PC-3 (cell line): ENCODE results near the gene SLC25A19. TPM values are rescaled to one million over a fixed set of nuclear protein-coding genes. Genes with fewer than 3 reads are reported as not detected.

Experiments used
- ATAC-seq: fragments of 200-7000 bp; cut with Tn5 transposase; 2 replicates; pipeline ENCODE4 v1.9.1; 2020; ENCODE audit warnings: mild to moderate bottlenecking, moderate library complexity
- BruUV-seq: library from RNA; stranded (reverse); fragments of 400-500 nt; replicated peaks from 2 replicates; lab custom pipeline; 2021; lab: Mats Ljungman, UMichigan
- CTCF ChIA-PET: fragments of 300-600 bp; sonication (Branson Sonifier 250); formaldehyde crosslinking; loops from one replicate; lab custom pipeline; 2022; ENCODE audit warnings: antibody characterized with exemption; lab: Charles Lee
- POLR2A ChIA-PET: fragments of 300-600 bp; sonication (Branson Sonifier 250); formaldehyde crosslinking; loops from one replicate; lab custom pipeline; 2022; ENCODE audit warnings: antibody characterized with exemption; ENCODE audit not compliant: unreplicated experiment; lab: Charles Lee
- DNase-seq: peaks from one replicate; pipeline ENCODE4 v3.0.0-alpha.2; 2015
- H2AFZ ChIP-seq: fragments of 300-600 bp; sonication (generic); 2 replicates; pipeline ENCODE4 v1.6.0; 2016; ENCODE audit warnings: antibody characterized with exemption, low read length
- H3F3A ChIP-seq: fragments of 300-600 bp; sonication (generic); one replicate; pipeline ENCODE4 v1.6.0; 2017; ENCODE audit warnings: antibody characterized with exemption, low read length, control low read depth, mild to moderate bottlenecking; ENCODE audit not compliant: unreplicated experiment
- H3K27ac ChIP-seq: fragments of 300-600 bp; sonication (generic); 2 replicates; pipeline ENCODE4 v1.5.1; 2016; ENCODE audit warnings: mild to moderate bottlenecking, low read length
- H3K27me3 ChIP-seq: fragments of 300-600 bp; sonication (generic); 2 replicates; pipeline ENCODE4 v1.6.1; 2016; ENCODE audit warnings: low read length, mixed read lengths
- H3K36me3 ChIP-seq: fragments of 300-600 bp; sonication (generic); 2 replicates; pipeline ENCODE4 v1.6.1; 2016; ENCODE audit warnings: low read depth, mixed run types, low read length, mixed read lengths
- H3K4me1 ChIP-seq: fragments of 300-600 bp; sonication (generic); 2 replicates; pipeline ENCODE4 v1.5.1; 2016; ENCODE audit warnings: low read length; ENCODE audit not compliant: insufficient read depth
- H3K4me2 ChIP-seq: fragments of 300-600 bp; sonication (generic); 2 replicates; pipeline ENCODE4 v1.6.0; 2016; ENCODE audit warnings: low read length
- H3K4me3 ChIP-seq: fragments of 300-600 bp; sonication (generic); 2 replicates; pipeline ENCODE4 v1.5.1; 2016; ENCODE audit warnings: mild to moderate bottlenecking, low read length, mixed read lengths
- H3K79me2 ChIP-seq: fragments of 300-600 bp; sonication (generic); 2 replicates; pipeline ENCODE4 v1.6.1; 2017; ENCODE audit warnings: low read length, mixed read lengths
- H3K9ac ChIP-seq: fragments of 300-600 bp; sonication (generic); 2 replicates; pipeline ENCODE4 v1.6.0; 2016; ENCODE audit warnings: mild to moderate bottlenecking, low read length
- H3K9me2 ChIP-seq: fragments of 300-600 bp; sonication (generic); replicated peaks from 2 replicates; pipeline ENCODE4 v1.6.1; 2016; ENCODE audit warnings: mixed run types, low read length, mixed read lengths
- H3K9me3 ChIP-seq: fragments of 300-600 bp; sonication (generic); 2 replicates; pipeline ENCODE4 v1.6.1; 2016; ENCODE audit warnings: low read length, mixed read lengths
- H4K20me1 ChIP-seq: fragments of 300-600 bp; sonication (generic); 2 replicates; pipeline ENCODE4 v1.6.1; 2016; ENCODE audit warnings: low read length, mixed read lengths
- CTCF ChIP-seq: fragments of 300-600 bp; sonication (generic); conservative IDR thresholded peaks from 2 replicates; pipeline ENCODE4 v1.5.1; 2017; ENCODE audit warnings: antibody characterized with exemption, low read depth, mild to moderate bottlenecking, low read length
- EZH2 ChIP-seq: fragments of 300-600 bp; sonication (generic); IDR thresholded peaks from one replicate; pipeline ENCODE4 v1.6.1; 2017; ENCODE audit warnings: antibody characterized with exemption, mild to moderate bottlenecking, low read length; ENCODE audit not compliant: unreplicated experiment
- EZH2phosphoT487 ChIP-seq: fragments of 300-600 bp; sonication (generic); IDR thresholded peaks from 2 replicates; pipeline ENCODE4 v1.6.1; 2018; ENCODE audit warnings: mild to moderate bottlenecking, antibody characterized with exemption, low read length, borderline replicate concordance
- intact Hi-C: fragments of 100-400 bp; cut with micrococcal nuclease; formaldehyde crosslinking; loops from 2 replicates; pipeline ENCODE4 v1.9.0; 2023
- total RNA-seq: library from RNA; depleted of rRNA; stranded (reverse); fragments of >200 nt; gene quantifications from 2 replicates; pipeline ENCODE4 v1.2.3, GENCODE V29; 2014

SLC25A19 gene
- total RNA-seq, 1 experiment from 2014 or later: 75.0 TPM

DNA sequence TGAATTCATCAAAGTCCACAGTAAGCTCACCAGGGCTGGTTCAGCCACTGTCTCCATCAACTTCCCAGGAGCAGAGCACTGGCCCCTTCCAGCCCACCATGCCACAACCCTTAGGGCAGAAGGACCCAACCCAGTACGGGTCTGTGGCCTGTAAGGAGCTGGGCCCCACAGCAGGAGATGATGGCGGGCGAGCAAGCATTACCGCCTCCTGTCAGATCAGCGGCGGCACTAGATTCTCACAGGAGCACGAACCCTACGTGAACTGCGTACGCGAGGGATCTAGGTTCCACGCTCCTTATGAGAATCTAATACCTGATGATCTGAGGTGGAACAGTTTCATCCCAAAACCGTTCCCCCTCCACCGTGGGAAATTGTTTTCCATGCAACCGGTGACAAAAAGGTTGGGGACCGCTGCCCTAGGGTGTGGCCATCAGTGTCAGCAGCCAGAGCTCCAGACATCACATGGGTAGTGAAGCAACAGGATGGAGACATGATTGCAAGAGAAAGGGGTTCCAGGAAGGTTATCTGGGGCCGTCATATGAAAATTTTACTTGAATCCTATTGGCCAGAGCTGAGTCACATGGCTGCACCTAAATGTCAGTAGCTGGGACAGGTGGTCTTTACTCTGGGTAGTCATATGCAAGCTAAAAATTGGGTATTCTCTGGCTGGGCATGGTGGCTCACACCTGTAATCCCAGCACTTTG lies 12.4 kb upstream of the SLC25A19 start:
- H3K27ac ChIP-seq: no peak overlapping the region
- no peaks in the 10 kb centered on the region for H3F3A ChIP-seq
- H3K9me3 ChIP-seq: no peaks in the 10 kb centered on the region
- intact Hi-C loops: no loop called here
- H4K20me1 ChIP-seq: no peaks in the 10 kb centered on the region
- H3K36me3 ChIP-seq: no peaks in the 10 kb centered on the region
- DNase-seq: no peak
- H3K79me2 ChIP-seq: no peaks in the 10 kb centered on the region
- no peaks in the 10 kb centered on the region for H3K4me1 ChIP-seq
- no peak for TF ChIP-seq EZH2phosphoT487
- TF ChIP-seq EZH2: no peak
- no peak for TF ChIP-seq CTCF
- CTCF ChIA-PET: no interaction called here
- no peaks in the 10 kb centered on the region for H3K27me3 ChIP-seq
- H3K4me2 ChIP-seq: no peak overlapping the region
- H2AFZ ChIP-seq: no peak overlapping the region
- POLR2A ChIA-PET: no interaction called here
- no peak overlapping the region for H3K9ac ChIP-seq
- BruUV-seq: no TSS peak
- no peak overlapping the region for H3K4me3 ChIP-seq
- no peak for ATAC-seq
- no peaks in the 10 kb centered on the region for H3K9me2 ChIP-seq

DNA sequence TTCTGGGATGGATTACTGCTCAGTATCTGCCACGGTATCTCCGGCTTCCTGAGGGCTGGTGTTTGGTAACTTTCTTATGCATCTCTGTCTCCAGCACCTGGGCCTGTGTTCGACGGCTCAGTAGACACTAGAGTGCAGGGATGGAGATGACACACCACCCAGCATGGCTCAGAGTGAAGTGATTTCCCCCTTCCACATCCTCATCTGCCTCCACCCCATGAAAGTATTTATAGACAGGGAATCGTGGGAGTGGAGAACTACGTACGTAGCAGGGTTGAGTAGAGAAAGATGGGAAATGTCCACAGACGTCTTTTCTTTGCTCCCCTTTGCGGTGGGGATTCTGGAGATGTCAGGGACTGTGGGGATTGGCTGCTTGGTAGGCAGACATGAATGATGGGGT lies 11.8 kb upstream of the SLC25A19 start:
- CTCF ChIA-PET: no interaction called here
- no peak for ATAC-seq
- H3K79me2 ChIP-seq: no peaks in the 10 kb centered on the region
- H3F3A ChIP-seq: no peaks in the 10 kb centered on the region
- H3K9me3 ChIP-seq: no peaks in the 10 kb centered on the region
- no peaks in the 10 kb centered on the region for H3K36me3 ChIP-seq
- no peak overlapping the region for H2AFZ ChIP-seq
- H3K9ac ChIP-seq: no peak overlapping the region
- intact Hi-C loops: no loop called here
- no peaks in the 10 kb centered on the region for H3K27me3 ChIP-seq
- H3K27ac ChIP-seq: no peak overlapping the region
- no peaks in the 10 kb centered on the region for H4K20me1 ChIP-seq
- POLR2A ChIA-PET: no interaction called here
- TF ChIP-seq CTCF: no peak
- TF ChIP-seq EZH2phosphoT487: no peak
- TF ChIP-seq EZH2: no peak
- BruUV-seq: no TSS peak
- H3K4me2 ChIP-seq: no peak overlapping the region
- DNase-seq: no peak
- H3K9me2 ChIP-seq: no peaks in the 10 kb centered on the region
- no peaks in the 10 kb centered on the region for H3K4me1 ChIP-seq
- H3K4me3 ChIP-seq: no peak overlapping the region

- Histone ChIP-seq H3K79me2 (no peaks in the 10 kb centered on the region), H3K9me3 (no peaks in the 10 kb centered on the region), H3K9me2 (no peaks in the 10 kb centered on the region), H3K4me1 (no peaks in the 10 kb centered on the region), H3K9ac (no peak overlapping the region), H3K4me3 (no peak overlapping the region), H3F3A (no peaks in the 10 kb centered on the region), H3K27me3 (no peaks in the 10 kb centered on the region), H4K20me1 (no peaks in the 10 kb centered on the region), H3K36me3 (no peaks in the 10 kb centered on the region), H2AFZ (no peak overlapping the region), H3K27ac (no peak overlapping the region), H3K4me2 (no peak overlapping the region)
- no peak for ATAC-seq
- ChIA-PET CTCF (interaction anchor here (0.5 kb wide), 1 partner anchor 29 kb away, joined by 4 read pairs; the partner anchor contains the start of gene MIF4GD), POLR2A (no interaction called here)
- TF ChIP-seq CTCF (no peak), EZH2 (no peak), EZH2phosphoT487 (no peak)
- BruUV-seq: no TSS peak
- DNase-seq: no peak
- intact Hi-C loops: no loop called here
Measured at GRCh38 chr17:75300280-75300679, 11.0 kb upstream of the SLC25A19 start.
